PC-3 (cell line): Measurements from ENCODE around the gene MAP2K2. TPM values are rescaled to one million over a fixed set of nuclear protein-coding genes. Genes with fewer than 3 reads are reported as not detected.

Experiments used
- ATAC-seq: fragments of 200-7000 bp; cut with Tn5 transposase; 2 replicates; pipeline ENCODE4 v1.9.1; 2020; ENCODE audit warnings: mild to moderate bottlenecking, moderate library complexity
- BruUV-seq: library from RNA; stranded (reverse); fragments of 400-500 nt; replicated peaks from 2 replicates; lab custom pipeline; 2021; lab: Mats Ljungman, UMichigan
- CTCF ChIA-PET: fragments of 300-600 bp; sonication (Branson Sonifier 250); formaldehyde crosslinking; loops from one replicate; lab custom pipeline; 2022; ENCODE audit warnings: antibody characterized with exemption; lab: Charles Lee
- POLR2A ChIA-PET: fragments of 300-600 bp; sonication (Branson Sonifier 250); formaldehyde crosslinking; loops from one replicate; lab custom pipeline; 2022; ENCODE audit warnings: antibody characterized with exemption; ENCODE audit not compliant: unreplicated experiment; lab: Charles Lee
- DNase-seq: peaks from one replicate; pipeline ENCODE4 v3.0.0-alpha.2; 2015
- H2AFZ ChIP-seq: fragments of 300-600 bp; sonication (generic); 2 replicates; pipeline ENCODE4 v1.6.0; 2016; ENCODE audit warnings: antibody characterized with exemption, low read length
- H3F3A ChIP-seq: fragments of 300-600 bp; sonication (generic); one replicate; pipeline ENCODE4 v1.6.0; 2017; ENCODE audit warnings: antibody characterized with exemption, low read length, control low read depth, mild to moderate bottlenecking; ENCODE audit not compliant: unreplicated experiment
- H3K27ac ChIP-seq: fragments of 300-600 bp; sonication (generic); 2 replicates; pipeline ENCODE4 v1.5.1; 2016; ENCODE audit warnings: mild to moderate bottlenecking, low read length
- H3K27me3 ChIP-seq: fragments of 300-600 bp; sonication (generic); 2 replicates; pipeline ENCODE4 v1.6.1; 2016; ENCODE audit warnings: low read length, mixed read lengths
- H3K36me3 ChIP-seq: fragments of 300-600 bp; sonication (generic); 2 replicates; pipeline ENCODE4 v1.6.1; 2016; ENCODE audit warnings: low read depth, mixed run types, low read length, mixed read lengths
- H3K4me1 ChIP-seq: fragments of 300-600 bp; sonication (generic); 2 replicates; pipeline ENCODE4 v1.5.1; 2016; ENCODE audit warnings: low read length; ENCODE audit not compliant: insufficient read depth
- H3K4me2 ChIP-seq: fragments of 300-600 bp; sonication (generic); 2 replicates; pipeline ENCODE4 v1.6.0; 2016; ENCODE audit warnings: low read length
- H3K4me3 ChIP-seq: fragments of 300-600 bp; sonication (generic); 2 replicates; pipeline ENCODE4 v1.5.1; 2016; ENCODE audit warnings: mild to moderate bottlenecking, low read length, mixed read lengths
- H3K79me2 ChIP-seq: fragments of 300-600 bp; sonication (generic); 2 replicates; pipeline ENCODE4 v1.6.1; 2017; ENCODE audit warnings: low read length, mixed read lengths
- H3K9ac ChIP-seq: fragments of 300-600 bp; sonication (generic); 2 replicates; pipeline ENCODE4 v1.6.0; 2016; ENCODE audit warnings: mild to moderate bottlenecking, low read length
- H3K9me2 ChIP-seq: fragments of 300-600 bp; sonication (generic); replicated peaks from 2 replicates; pipeline ENCODE4 v1.6.1; 2016; ENCODE audit warnings: mixed run types, low read length, mixed read lengths
- H3K9me3 ChIP-seq: fragments of 300-600 bp; sonication (generic); 2 replicates; pipeline ENCODE4 v1.6.1; 2016; ENCODE audit warnings: low read length, mixed read lengths
- H4K20me1 ChIP-seq: fragments of 300-600 bp; sonication (generic); 2 replicates; pipeline ENCODE4 v1.6.1; 2016; ENCODE audit warnings: low read length, mixed read lengths
- CTCF ChIP-seq: fragments of 300-600 bp; sonication (generic); conservative IDR thresholded peaks from 2 replicates; pipeline ENCODE4 v1.5.1; 2017; ENCODE audit warnings: antibody characterized with exemption, low read depth, mild to moderate bottlenecking, low read length
- EZH2 ChIP-seq: fragments of 300-600 bp; sonication (generic); IDR thresholded peaks from one replicate; pipeline ENCODE4 v1.6.1; 2017; ENCODE audit warnings: antibody characterized with exemption, mild to moderate bottlenecking, low read length; ENCODE audit not compliant: unreplicated experiment
- EZH2phosphoT487 ChIP-seq: fragments of 300-600 bp; sonication (generic); IDR thresholded peaks from 2 replicates; pipeline ENCODE4 v1.6.1; 2018; ENCODE audit warnings: mild to moderate bottlenecking, antibody characterized with exemption, low read length, borderline replicate concordance
- intact Hi-C: fragments of 100-400 bp; cut with micrococcal nuclease; formaldehyde crosslinking; loops from 2 replicates; pipeline ENCODE4 v1.9.0; 2023
- total RNA-seq: library from RNA; depleted of rRNA; stranded (reverse); fragments of >200 nt; gene quantifications from 2 replicates; pipeline ENCODE4 v1.2.3, GENCODE V29; 2014

MAP2K2 gene
- total RNA-seq, 1 experiment from 2014 or later: 229 TPM

GRCh38 chr19:4065430-4066175 is 58.3 kb downstream of the MAP2K2 start:
- Histone ChIP-seq H2AFZ (no peak overlapping the region), H3K27me3 (no peaks in the 10 kb centered on the region), H3K4me1 (peaks cover 28% of the 10 kb centered on the region), H3K4me2 (no peak overlapping the region), H4K20me1 (peaks cover 18% of the 10 kb centered on the region; the same call in 1 of the 2 replicates), H3K9me2 (no peaks in the 10 kb centered on the region), H3K9ac (no peak overlapping the region), H3K27ac (no peak overlapping the region), H3K36me3 (no peaks in the 10 kb centered on the region), H3F3A (no peaks in the 10 kb centered on the region), H3K9me3 (no peaks in the 10 kb centered on the region), H3K4me3 (no peak overlapping the region), H3K79me2 (peaks cover 45% of the 10 kb centered on the region)
- ATAC-seq (peak; percentile 70), DNase-seq (peak; percentile 92)
- ChIA-PET CTCF (no interaction called here), POLR2A (no interaction called here)
- no peak for TF ChIP-seq CTCF
- no peak for TF ChIP-seq EZH2
- TF ChIP-seq EZH2phosphoT487: no peak
- BruUV-seq: no TSS peak
- intact Hi-C loops: no loop called here

GRCh38 chr19:4064496-4065260 is 59.2 kb downstream of the MAP2K2 start:
- Histone ChIP-seq H3K4me1 (peaks cover 28% of the 10 kb centered on the region), H3K4me2 (peak overlapping the region; percentile 98), H3K9me3 (no peaks in the 10 kb centered on the region), H3K9me2 (no peaks in the 10 kb centered on the region), H3K9ac (peak overlapping the region; percentile 93), H3K27me3 (no peaks in the 10 kb centered on the region), H2AFZ (no peak overlapping the region), H4K20me1 (peaks cover 18% of the 10 kb centered on the region; the same call in 1 of the 2 replicates), H3K79me2 (peaks cover 54% of the 10 kb centered on the region), H3F3A (no peaks in the 10 kb centered on the region), H3K4me3 (peak overlapping the region; percentile 87), H3K27ac (peak overlapping the region; percentile 73), H3K36me3 (no peaks in the 10 kb centered on the region)
- BruUV-seq: no TSS peak
- CTCF ChIA-PET: no interaction called here
- intact Hi-C loops: no loop called here
- POLR2A ChIA-PET: no interaction called here
- no peak for TF ChIP-seq EZH2
- TF ChIP-seq EZH2phosphoT487: no peak
- no peak for TF ChIP-seq CTCF
- no peak for DNase-seq
- ATAC-seq: no peak

GRCh38 chr19:4064149-4064495 is 59.8 kb downstream of the MAP2K2 start:
- intact Hi-C loops: no loop called here
- Histone ChIP-seq H3K27ac (peak overlapping the region; percentile 73), H3K4me2 (peak overlapping the region; percentile 98), H3K9ac (peak overlapping the region; percentile 93), H3K27me3 (no peaks in the 10 kb centered on the region), H3K36me3 (no peaks in the 10 kb centered on the region), H4K20me1 (peaks cover 18% of the 10 kb centered on the region; the same call in 1 of the 2 replicates), H3K4me3 (peak overlapping the region; percentile 87), H3K9me2 (no peaks in the 10 kb centered on the region), H3F3A (no peaks in the 10 kb centered on the region), H2AFZ (no peak overlapping the region), H3K79me2 (peaks cover 60% of the 10 kb centered on the region), H3K4me1 (peaks cover 30% of the 10 kb centered on the region), H3K9me3 (no peaks in the 10 kb centered on the region)
- no TSS peak for BruUV-seq
- peak; percentile 16 for DNase-seq
- no peak for ATAC-seq
- CTCF ChIA-PET: no interaction called here
- POLR2A ChIA-PET: no interaction called here
- no peak for TF ChIP-seq EZH2phosphoT487
